Measurements from ENCODE around the gene ARPIN. TPM values are rescaled to one million over a fixed set of nuclear protein-coding genes. Genes with fewer than 3 reads are reported as not detected.

ARPIN gene
- total and polyA plus RNA-seq, 2 experiments from 2014 or later = 0.79 to 2.8 TPM

- TF ChIP-seq ZNF462 (CRISPR knock-in tag; IDR thresholded peaks at IDR 0.05) (no peak), ZNF331 (CRISPR knock-in tag; IDR thresholded peaks at IDR 0.05; ENCODE audit: low read depth) (no peak), EZH2phosphoT487 (IDR thresholded peaks at IDR 0.05; ENCODE audit: unreplicated experiment) (no peak), JUNB (IDR thresholded peaks at IDR 0.05; ENCODE audit: unreplicated experiment) (no peak), POLR2AphosphoS5 (IDR thresholded peaks at IDR 0.05; ENCODE audit: low read depth) (no peak), ZNF114 (CRISPR knock-in tag; IDR thresholded peaks at IDR 0.05) (no peak)
These were observed 1.7 kb downstream of the ARPIN start (continued) for GRCh38 chr15:89910891-89911626.

GRCh38 chr15:89909611-89910010, 3.1 kb downstream of the ARPIN start:
- Histone ChIP-seq H4K20me1 (replicated peaks; ENCODE audit: insufficient read depth) (no peaks in the 10 kb centered on the region), H3K36me3 (ENCODE audit: insufficient read depth) (no peaks in the 10 kb centered on the region), H3K4me2 (no peak overlapping the region), H3K4me1 (ENCODE audit: insufficient read depth) (peaks cover 8% of the 10 kb centered on the region), H3F3A (replicated peaks; ENCODE audit: low read depth) (no peaks in the 10 kb centered on the region), H3K27ac (ENCODE audit: low read depth) (no peak overlapping the region), H3K4me3 (no peak overlapping the region), H2AFZ (no peak overlapping the region), H3K9me2 (ENCODE audit: insufficient read depth) (no peaks in the 10 kb centered on the region), H3K79me2 (replicated peaks; ENCODE audit: insufficient read depth) (no peaks in the 10 kb centered on the region), H3K27me3 (ENCODE audit: insufficient read depth) (peaks cover 12% of the 10 kb centered on the region)
- ATAC-seq = no peak
- DNase-seq (ENCODE audit: low spot score) = no peak
- Mint-ChIP-seq H3K4me3 (no peak overlapping the region; the same call in 2 of the 3 replicates), H3K4me1 (peaks cover 10% of the 10 kb centered on the region; the same call in 2 of the 3 replicates), H3K9me3 (no peaks in the 10 kb centered on the region), H3K36me3 (ENCODE audit: low read depth) (no peaks in the 10 kb centered on the region; the same call in 2 of the 3 replicates), H3K27me3 (ENCODE audit: insufficient read depth, low read depth, poor library complexity) (peaks cover 10% of the 10 kb centered on the region), H3K27ac (no peak overlapping the region)
- no peak for TF ChIP-seq ZNF462 (CRISPR knock-in tag; IDR thresholded peaks at IDR 0.05)
- TF ChIP-seq ETS1 (IDR thresholded peaks at IDR 0.05) = no peak
- no peak for TF ChIP-seq ZNF114 (CRISPR knock-in tag; IDR thresholded peaks at IDR 0.05)
- TF ChIP-seq NANOG (IDR thresholded peaks at IDR 0.05; ENCODE audit: borderline replicate concordance) = no peak
